ENCODE measurements around the gene CRY1.
A peak's percentile ranks its signal among the peaks of the same experiment; 100 is the strongest.

DNA sequence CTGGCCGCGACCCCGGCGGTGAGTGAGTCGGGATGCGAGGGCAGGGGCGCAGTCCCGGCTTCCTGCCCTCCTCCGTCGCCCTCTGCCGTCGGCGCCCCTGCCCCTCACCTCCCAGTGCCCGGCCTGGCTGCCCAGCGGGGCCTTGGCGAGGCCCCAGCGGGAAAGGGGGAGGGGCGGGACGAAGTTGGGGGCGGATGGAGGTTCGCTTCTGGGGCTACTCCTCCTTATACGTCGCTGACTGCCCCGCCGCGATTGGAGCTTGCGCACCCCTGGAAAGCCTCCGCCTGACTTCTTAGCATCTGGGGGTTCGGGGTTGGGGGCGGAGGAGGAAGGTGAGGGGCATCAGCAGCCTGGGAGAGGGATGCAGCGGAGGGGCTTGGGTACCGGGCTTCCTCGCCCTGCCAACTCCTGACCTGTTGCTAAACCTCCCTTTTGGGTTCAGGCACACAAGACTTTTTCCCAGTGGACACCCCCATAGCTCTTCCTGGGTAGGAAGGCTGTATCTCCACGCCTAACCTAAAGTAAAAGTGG is 137.2 kb downstream of the CRY1 start:
- peak; percentile 46 for TF ChIP-seq CTCF (IDR thresholded peaks at IDR 0.05)
- no peak for TF ChIP-seq POLR2AphosphoS5 (IDR thresholded peaks at IDR 0.05; ENCODE audit: low read depth, low read length)
- TF ChIP-seq SIN3A (IDR thresholded peaks at IDR 0.05; ENCODE audit: borderline replicate concordance, insufficient read depth, low read depth, low read length) = no peak
- TF ChIP-seq TCF7L2 (IDR thresholded peaks at IDR 0.05; ENCODE audit: low read depth, low read length) = no peak
